ENCODE measurements around the gene GSTT4.
"Not testable (repeated sequence)": the region's sequence is repeated elsewhere in the genome, so short reads cannot be mapped to it uniquely, and the experiment has no call there.

GSTT4 gene

DNA sequence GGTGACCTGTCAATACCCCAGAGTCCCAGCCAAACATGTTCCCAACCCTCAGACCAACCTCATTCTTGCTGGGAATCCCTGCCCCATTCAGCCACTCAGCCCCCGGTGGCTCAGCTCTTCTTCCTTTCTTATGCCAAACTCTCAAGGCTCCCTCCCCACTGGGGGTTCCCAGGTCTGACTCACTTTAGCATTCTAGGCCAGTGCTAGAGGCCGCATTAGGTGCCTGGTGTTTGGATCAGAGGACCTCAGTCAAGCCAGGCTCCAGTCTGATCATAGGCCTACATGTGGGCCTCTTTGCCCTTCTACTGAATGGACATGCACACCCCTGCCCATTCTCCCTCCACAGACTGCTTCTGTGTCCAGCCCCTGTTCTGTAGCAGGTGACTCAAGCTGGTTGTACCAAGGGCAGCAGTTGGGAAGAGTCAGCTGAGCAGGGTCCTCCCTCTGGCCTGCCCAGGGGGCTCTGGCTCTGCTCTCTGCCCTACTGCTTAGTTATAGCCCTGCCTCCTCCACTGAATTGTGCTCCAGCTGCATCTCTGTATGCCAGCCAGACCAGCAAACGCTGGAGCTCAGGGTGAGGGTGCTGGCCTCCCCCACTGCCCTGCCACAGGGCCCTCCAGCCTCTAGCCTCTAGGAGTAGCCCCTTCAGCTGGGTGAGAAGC lies 15.5 kb downstream of the GSTT4 start:
- DNase-seq = not testable (repeated sequence)

DNA sequence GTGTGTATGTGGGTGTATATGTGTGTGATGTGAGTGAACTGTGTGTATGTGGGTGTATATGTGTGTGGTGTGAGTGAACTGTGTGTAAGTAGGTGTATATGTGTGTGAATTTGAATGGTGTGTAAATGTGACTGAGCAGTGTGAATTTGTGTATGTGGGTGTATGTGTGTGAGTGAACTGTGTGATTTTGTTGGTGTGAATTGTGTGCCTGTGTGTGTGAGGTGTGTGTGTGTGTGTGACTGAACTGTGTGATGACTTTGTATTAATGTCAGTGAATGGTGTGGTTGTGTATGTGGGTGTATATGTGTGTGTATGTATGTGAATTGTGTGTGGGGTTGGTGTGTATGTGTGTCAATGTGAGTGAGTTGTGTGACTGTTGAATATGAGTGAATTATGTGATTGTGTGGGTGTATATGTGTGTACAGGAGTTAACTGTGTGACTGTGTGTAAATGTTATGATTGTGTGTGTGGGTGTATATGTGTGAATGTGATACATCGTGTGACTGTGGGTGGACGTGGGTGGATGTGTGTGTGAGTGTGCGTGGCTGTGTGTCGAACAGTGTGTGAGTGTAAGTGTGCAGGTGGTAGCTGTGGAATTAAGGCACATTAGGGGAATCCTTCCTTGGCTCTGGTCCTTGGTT lies 18.6 kb downstream of the GSTT4 start:
- DNase-seq = not testable (repeated sequence)

DNA sequence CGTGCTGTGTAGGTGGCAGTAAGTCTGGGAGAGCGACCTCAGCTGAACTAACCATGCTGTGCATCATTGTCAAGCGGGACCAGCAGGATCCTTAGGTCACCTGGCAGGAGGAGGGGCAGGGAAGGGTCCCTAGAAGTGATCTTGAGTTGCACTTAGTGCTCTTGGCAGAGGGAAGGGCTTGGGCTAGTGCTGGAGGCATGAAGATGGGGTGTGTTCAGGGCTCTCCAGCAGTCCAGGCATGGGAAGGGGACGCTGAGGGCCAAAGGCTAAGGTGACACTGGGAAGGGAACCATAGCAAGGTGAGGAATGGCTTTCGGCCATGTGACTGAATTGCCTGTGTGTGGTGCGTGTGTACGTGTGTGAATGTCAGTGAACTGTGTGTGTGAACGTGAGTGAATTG lies 19.2 kb downstream of the GSTT4 start:
- not testable (repeated sequence) for DNase-seq

DNA sequence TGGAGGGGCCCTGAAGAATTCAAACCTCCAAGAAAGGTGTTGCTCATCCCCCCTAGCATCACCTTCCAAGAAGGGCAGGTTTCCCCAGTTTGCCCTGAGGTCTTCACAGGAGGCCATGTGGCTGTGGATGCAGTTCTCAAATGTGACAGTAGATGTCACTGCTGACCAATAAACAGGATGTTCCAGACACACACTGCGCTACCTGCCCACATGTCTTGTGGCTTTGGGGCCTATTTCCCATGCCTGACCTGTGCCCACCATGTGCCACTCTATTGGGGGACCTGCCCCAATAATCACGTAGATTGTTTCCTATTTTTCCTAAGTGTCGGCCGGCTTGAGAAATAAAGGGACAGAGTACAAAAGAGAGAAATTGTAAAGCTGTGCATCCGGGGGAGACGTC lies 20.8 kb downstream of the GSTT4 start:
- peak in 8 of 56 donors; percentile 6 to 51 (median 30) for DNase-seq

DNA sequence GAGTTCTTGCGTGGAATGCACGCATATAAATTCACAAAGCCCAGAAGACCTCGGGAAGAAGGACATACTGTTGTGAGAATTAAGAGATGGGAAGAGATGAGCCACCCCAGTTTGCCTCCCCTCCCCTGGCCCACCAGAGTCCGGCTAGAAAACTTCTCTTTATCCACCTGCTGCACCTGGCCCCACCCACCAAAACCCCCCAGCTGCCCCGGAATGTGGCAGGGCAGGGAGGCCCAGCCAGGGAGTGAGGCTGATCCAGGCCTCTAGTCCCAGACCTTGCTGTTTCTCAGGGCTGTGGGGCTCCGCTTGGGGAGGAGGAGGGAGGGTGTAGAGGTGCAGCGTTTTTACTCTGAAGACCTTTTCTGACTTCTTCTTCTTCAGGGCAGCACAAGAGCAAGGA lies 24.7 kb downstream of the GSTT4 start:
- not testable (repeated sequence) for DNase-seq

DNA sequence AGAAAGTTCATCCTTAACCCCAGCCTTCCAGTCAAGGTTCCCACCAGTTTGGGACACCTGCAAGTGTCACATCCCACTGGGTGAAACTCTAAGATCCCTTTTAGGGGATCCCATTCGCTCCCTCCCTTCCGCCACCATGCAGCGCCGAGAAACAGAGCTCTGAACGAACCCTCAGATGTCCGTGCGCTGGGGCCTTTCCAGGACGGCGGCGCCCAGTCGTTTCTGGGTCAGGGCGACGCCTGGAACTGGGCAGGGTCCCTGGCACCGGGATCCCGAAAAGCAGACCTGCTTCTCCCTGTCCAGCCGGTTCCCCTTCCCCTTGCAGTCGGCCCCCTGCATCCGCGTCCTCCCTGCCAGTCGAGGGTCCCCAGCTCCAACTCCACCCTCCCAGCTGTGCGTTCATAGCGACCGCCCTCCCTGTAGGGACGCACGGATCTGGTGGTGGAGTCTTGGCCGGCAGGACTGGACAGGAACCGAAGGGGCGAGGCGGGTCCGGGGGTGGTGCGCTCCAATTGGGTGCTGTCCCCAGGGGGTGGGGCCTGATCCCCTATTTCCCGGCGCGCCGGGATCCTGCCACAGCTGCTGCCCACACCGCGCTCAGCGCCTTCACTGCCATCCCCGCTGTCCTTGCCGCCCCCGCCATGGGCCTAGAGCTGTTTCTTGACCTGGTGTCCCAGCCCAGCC lies 25.6 kb downstream of the GSTT4 start, which contains the start of gene GSTT2:
Gene GSTT2 (plus strand): TSS at position 578 of the 684 bp plus-strand sequence.
- not testable (repeated sequence) for DNase-seq

DNA sequence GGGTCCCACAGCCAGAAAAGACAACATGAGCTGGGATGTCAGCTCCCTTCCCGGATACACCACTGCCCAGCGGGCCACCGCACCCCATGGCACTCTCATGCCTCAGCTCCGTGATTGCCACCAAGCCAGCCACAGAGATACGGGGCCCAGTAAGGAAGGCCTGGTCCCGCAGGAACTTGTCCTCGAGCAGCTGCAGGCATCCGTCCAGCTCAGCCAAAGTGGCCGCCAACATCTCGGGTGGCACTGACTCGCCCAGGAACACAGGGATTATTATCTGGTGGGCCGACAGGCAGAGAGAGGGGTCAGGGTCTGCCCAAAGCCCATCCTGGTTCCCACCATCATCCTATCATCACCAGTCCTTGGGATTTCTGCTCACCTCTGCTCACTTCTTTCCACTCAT lies 27.9 kb downstream of the GSTT4 start:
- DNase-seq = not testable (repeated sequence)

DNA sequence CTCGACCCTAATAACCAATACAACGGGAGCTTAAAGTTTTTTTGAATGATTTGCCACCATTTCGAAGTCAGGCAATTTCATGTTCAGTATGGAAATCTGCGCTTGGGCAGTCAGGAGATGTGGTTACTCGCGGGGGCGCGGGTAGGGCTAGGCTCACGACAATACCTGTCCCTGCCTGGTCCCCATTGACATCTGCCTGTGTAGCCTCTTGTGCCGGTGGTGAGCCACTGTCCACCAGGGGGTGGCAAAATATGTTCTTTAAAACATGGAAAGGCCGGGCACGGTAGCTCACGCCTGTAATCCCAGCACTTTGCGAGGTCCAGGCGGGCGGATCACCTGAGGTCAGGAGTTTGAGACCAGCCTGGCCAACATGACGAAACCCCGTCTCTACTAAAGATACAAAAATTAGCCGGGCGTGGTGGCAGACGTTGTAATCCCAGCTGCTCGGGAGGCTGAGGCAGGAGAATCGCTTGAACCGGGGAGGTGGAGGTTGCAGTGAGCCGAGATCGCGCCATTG lies 30.4 kb downstream of the GSTT4 start:
- not testable (repeated sequence) for DNase-seq

DNA sequence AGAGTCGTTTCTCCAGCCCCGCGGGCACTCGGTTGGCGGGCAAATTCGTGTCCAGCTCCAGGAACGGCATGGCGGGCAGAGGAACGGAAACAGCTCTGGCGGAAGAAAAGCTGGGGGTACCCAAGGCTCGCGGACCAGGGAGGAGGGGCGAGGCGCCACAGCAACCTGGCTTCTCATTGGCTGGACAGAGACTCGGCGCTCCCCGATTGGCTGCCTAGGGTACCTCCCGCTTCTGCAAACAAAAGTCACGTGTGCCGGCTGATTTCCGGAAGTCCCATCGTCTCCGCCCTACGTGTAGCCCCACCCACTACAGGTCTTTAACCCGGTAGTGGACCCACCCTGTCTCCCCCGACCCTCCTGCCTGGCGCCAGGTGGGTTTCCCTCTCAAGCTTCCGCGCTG lies 30.9 kb downstream of the GSTT4 start, which contains the start of gene DDT:
Gene DDT (minus strand): TSS at position 97 of the 400 bp plus-strand sequence. CDS start 27 bp downstream, at position 70.
- not testable (repeated sequence) for DNase-seq

DNA sequence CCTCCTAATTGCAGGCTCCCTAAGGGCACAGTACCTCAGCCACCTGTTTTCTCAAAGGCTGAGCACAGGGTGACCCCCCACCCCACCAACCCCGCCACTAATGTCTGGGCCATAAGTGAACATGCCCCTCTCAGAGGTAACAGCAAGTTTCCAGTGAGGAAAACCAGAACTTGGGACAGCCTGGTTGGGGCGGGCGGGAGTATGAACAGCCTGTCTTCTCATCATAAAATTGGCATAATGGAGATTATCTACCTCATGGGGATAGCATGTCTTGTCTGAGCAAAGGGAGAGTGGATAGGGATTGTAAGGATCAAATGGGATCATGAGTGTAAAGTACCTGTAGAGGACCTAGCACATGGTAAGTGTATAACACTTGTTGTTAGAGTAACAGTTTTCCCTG lies 33.3 kb downstream of the GSTT4 start:
- not testable (repeated sequence) for DNase-seq

DNA sequence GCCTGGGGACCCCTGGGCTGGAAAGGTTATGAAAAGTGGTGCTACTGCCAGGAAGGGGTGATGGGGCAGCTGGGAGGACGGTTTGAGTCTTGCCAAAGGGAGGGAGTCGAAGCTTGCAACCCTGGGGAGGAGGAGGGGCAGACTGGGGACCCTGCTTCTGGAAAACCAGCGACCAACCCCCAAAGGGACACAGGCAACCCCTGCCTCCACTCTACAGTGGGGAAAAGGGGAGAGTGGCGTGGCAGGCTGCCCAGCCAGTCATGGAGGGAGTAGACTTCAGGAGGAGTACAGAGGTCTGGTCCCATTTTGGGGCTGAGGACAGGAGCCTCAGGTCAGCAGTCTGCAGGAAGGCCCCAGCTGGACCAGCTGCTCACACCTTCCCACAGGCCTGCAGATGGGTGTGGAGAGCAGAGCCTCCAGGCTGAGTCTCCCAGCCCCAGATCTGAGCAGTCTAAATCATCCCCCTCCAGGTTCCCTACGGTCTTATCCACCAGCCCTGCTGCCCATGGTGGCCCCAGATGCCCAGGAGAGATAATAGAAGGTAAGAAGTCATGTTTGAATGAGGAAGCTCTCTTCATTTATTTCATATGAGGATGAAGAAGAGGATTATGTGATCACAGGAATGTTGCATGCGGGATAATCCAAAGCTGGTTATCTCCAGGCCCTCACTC lies 34.3 kb downstream of the GSTT4 start:
- DNase-seq = no peak

DNA sequence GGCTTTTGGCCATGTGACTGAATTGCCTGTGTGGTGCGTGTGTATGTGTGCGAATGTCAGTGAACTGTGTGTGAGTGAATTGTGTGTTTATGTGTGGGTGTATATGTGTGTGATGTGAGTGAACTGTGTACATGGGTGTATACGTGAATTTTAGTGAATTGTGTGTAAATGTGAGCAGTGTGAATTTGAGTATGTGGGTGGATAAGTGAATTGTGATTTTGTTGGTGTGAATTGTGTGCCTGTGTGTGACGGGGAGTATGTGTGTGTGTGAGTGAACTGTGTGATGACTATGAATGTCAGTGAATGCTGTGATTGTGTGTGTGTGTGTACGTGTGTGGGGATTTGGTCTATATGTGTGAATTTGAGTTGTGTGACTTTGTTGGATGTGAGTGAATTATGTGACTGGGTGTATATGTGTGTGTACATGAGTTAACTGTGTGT lies 35.0 kb downstream of the GSTT4 start:
- no peak for DNase-seq

DNA sequence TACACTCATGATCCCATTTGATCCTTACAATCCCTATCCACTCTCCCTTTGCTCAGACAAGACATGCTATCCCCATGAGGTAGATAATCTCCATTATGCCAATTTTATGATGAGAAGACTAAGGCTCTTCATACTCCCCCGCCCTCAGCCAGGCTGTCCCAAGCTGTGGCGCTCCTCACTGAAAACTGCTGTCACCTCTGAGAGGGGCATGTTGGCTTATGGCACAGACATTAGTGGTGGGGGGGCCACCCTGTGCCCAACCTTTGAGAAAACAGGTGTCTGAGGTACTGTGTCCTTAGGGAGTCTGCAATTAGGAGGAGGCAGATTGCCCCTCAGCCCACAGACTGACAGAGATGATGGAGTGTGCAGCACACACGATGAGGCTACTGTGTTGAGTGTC lies 36.2 kb downstream of the GSTT4 start:
- DNase-seq = no peak

DNA sequence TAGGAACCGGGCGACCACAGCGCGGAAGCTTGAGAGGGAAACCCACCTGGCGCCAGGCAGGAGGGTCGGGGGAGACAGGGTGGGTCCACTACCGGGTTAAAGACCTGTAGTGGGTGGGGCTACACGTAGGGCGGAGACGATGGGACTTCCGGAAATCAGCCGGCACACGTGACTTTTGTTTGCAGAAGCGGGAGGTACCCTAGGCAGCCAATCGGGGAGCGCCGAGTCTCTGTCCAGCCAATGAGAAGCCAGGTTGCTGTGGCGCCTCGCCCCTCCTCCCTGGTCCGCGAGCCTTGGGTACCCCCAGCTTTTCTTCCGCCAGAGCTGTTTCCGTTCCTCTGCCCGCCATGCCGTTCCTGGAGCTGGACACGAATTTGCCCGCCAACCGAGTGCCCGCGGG lies 38.7 kb downstream of the GSTT4 start, which contains the start of gene DDTL:
Gene DDTL (plus strand): TSS at position 321 of the 400 bp plus-strand sequence. CDS start 27 bp downstream, at position 348.
- not testable (repeated sequence) for DNase-seq

DNA sequence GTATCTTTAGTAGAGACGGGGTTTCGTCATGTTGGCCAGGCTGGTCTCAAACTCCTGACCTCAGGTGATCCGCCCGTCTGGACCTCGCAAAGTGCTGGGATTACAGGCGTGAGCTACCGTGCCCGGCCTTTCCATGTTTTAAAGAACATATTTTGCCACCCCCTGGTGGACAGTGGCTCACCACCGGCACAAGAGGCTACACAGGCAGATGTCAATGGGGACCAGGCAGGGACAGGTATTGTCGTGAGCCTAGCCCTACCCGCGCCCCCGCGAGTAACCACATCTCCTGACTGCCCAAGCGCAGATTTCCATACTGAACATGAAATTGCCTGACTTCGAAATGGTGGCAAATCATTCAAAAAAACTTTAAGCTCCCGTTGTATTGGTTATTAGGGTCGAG lies 39.2 kb downstream of the GSTT4 start:
- not testable (repeated sequence) for DNase-seq

DNA sequence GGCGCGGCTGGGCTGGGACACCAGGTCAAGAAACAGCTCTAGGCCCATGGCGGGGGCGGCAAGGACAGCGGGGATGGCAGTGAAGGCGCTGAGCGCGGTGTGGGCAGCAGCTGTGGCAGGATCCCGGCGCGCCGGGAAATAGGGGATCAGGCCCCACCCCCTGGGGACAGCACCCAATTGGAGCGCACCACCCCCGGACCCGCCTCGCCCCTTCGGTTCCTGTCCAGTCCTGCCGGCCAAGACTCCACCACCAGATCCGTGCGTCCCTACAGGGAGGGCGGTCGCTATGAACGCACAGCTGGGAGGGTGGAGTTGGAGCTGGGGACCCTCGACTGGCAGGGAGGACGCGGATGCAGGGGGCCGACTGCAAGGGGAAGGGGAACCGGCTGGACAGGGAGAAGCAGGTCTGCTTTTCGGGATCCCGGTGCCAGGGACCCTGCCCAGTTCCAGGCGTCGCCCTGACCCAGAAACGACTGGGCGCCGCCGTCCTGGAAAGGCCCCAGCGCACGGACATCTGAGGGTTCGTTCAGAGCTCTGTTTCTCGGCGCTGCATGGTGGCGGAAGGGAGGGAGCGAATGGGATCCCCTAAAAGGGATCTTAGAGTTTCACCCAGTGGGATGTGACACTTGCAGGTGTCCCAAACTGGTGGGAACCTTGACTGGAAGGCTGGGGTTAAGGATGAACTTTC lies 44.0 kb downstream of the GSTT4 start, which contains the start of gene GSTT2B:
Gene GSTT2B (minus strand): TSS at position 112 of the 688 bp plus-strand sequence. CDS start 64 bp downstream, at position 48.
- not testable (repeated sequence) for DNase-seq

DNA sequence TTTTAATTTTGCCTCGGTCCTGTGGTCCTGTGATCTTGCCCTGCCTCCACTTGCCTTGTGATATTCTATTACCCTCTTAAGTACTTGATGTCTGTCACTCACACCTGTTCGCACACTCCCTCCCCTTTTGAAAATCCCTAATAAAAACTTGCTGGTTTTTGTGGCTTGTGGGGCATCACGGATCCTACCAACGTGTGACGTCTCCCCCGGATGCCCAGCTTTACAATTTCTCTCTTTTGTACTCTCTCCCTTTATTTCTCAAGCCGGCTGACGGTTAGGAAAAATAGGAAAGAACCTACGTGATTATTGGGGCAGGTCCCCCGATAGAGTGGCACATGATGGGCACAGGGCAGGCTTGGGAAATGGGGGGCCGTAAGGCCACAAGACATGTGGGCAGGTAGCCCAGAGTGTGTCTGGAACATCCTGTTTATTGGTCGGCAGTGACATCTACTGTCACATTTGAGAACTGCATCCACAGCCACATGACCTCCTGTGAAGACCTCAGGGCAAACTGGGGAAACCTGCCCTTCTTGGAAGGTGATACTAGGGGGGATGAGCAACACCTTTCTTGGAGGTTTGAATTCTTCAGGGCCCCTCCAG lies 48.9 kb downstream of the GSTT4 start:
- DNase-seq = peak in 51 of 56 donors; percentile 11 to 90 (median 64)

DNA sequence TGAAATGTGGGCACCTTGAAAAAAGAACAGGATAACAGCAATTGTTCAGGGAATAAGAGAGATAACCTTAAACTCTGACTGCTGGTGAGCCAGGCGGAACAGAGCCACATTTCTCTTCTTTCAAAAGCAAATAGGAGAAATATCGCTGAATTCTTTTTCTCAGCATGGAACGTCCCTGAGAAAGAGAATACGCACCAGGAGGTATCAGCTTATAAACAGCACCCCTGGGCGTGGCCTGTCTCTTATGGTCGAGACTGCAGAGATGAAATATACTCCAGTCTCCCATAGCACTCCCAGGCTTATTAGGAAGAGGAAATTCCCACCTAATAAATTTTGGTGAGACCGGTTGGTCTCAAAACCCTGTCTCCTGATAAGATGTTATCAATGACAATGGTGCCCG lies 49.4 kb downstream of the GSTT4 start:
- DNase-seq = not testable (repeated sequence)

DNA sequence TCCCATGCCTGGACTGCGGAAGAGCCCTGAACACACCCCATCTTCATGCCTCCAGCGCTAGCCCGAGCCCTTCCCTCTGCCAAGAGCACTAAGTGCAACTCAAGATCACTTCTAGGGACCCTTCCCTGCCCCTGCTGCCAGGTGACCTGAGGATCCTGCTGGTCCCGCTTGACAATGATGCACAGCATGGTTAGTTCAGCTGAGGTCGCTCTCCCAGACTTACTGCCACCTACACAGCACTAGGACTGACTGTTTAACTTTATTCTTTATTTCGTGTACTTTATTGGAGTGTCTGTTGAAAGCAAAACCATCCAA lies 50.3 kb downstream of the GSTT4 start:
- DNase-seq = not testable (repeated sequence)
